ENCODE data around the gene CPEB2.

CPEB2 gene

DNA sequence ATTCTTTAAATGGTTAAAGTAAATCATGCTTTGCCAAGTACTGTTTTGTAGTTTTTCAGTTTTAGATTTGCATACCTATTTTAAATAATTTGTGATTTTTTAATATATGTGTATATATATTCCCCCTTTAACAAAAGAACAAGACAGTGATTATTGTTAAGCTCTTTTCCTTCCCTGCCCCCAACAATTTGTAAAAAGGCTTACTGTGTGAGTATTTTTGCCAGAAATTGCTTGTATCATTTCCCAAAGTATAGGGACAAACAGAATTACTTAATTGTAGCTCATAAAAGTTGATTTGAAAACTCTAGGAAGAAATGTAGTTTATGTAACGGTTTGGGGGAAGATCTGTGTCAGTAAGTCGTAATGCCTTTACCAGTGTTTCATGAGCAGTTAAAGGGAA lies 19.0 kb downstream of the CPEB2 start:
- H3K27ac ChIP-seq: no peak overlapping the region
- TF ChIP-seq, protein P1, sequence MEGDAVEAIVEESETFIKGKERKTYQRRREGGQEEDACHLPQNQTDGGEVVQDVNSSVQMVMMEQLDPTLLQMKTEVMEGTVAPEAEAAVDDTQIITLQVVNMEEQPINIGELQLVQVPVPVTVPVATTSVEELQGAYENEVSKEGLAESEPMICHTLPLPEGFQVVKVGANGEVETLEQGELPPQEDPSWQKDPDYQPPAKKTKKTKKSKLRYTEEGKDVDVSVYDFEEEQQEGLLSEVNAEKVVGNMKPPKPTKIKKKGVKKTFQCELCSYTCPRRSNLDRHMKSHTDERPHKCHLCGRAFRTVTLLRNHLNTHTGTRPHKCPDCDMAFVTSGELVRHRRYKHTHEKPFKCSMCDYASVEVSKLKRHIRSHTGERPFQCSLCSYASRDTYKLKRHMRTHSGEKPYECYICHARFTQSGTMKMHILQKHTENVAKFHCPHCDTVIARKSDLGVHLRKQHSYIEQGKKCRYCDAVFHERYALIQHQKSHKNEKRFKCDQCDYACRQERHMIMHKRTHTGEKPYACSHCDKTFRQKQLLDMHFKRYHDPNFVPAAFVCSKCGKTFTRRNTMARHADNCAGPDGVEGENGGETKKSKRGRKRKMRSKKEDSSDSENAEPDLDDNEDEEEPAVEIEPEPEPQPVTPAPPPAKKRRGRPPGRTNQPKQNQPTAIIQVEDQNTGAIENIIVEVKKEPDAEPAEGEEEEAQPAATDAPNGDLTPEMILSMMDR (conservative IDR thresholded peaks at IDR 0.05): no peak
- no peak for TF ChIP-seq ZFX (IDR thresholded peaks at IDR 0.05)

DNA sequence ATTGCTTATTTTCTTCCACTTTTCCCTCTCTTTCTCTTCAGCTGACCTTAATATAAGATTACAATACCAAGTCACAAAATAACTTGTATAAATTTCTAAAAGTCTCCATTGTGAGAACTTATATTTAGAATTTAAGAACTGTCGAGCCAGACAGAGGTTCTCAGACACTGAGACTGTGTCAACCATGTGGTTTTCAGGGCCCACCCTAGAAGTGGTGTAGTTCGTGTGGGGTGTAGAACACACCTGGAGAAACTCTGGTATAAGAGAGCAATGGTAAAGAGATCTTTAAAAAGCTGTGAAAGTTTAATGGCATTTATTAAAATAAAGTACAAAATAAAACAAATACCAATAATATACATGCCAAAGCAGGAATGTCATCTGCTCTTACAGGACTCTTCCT lies 19.7 kb downstream of the CPEB2 start:
- TF ChIP-seq, protein P1 (conservative IDR thresholded peaks at IDR 0.05): no peak
- TF ChIP-seq ZFX (IDR thresholded peaks at IDR 0.05): no peak
- no peak overlapping the region for H3K27ac ChIP-seq

DNA sequence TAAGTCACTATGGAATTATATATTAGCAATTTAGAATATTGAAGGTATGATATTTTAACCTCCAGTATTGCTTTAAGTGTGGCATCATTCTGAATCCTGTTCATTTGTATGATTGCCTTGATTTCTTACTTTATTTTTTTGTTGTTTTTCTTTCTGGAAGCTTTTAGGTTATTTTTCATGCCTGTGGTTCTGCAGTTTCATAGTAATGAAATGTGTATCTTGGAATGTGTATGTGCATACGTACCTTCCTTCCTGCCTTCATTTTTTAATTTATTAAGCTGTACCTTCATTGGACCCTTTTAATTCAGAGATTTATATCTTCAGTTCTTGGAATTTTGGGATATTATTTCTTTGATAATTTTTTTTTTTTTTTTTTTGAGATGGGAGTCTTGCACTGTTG lies 22.1 kb downstream of the CPEB2 start:
- H3K27ac ChIP-seq: no peak overlapping the region
- TF ChIP-seq, protein P1 (conservative IDR thresholded peaks at IDR 0.05): no peak
- no peak for TF ChIP-seq ZFX (IDR thresholded peaks at IDR 0.05)

DNA sequence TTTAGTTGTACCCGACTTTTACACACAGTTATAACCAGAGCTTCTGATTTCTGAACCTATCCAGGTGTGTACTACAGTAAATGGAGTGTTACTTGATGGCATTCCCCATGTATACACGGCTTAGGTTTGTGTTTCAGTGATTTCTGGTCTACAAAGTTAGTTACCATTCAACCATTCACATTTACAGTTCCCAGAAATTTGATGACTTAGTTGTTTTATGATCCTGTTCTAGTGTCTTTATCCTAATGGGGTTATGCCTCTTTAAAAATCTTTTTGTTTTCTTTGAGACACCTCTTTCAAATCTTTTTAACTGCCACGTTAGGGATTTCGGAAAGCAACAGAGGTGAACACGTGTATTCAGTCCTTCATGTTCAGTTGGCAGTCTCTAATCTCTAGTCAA lies 23.4 kb downstream of the CPEB2 start:
- TF ChIP-seq, protein P1 (conservative IDR thresholded peaks at IDR 0.05): no peak
- TF ChIP-seq ZFX (IDR thresholded peaks at IDR 0.05): no peak
- no peak overlapping the region for H3K27ac ChIP-seq

DNA sequence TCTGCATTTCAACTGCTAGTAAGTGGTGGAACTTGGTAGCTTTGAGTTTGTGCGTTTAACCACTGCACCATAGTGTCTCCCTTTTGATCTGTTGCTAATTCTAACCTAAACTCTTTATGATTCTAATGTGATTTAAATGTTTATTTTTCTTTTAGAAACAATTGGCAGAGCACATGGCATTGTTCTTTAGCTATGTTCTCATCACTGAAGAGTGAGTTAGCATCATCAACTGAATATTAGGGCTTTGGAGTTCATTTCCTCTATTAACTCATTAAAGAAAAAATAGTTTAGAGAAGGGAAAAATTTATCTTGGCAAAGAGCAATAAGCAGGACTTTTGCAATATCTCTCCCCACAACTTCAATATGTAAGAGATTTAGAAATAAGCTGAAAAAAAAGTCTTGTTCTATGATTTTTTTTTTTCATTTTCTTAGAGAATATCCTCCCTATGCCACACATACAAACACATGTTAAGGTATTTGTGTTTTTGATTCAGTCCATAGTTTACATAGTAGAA lies 25.7 kb downstream of the CPEB2 start:
- no peak for TF ChIP-seq ZFX (IDR thresholded peaks at IDR 0.05)
- TF ChIP-seq, protein P1 (conservative IDR thresholded peaks at IDR 0.05): no peak

DNA sequence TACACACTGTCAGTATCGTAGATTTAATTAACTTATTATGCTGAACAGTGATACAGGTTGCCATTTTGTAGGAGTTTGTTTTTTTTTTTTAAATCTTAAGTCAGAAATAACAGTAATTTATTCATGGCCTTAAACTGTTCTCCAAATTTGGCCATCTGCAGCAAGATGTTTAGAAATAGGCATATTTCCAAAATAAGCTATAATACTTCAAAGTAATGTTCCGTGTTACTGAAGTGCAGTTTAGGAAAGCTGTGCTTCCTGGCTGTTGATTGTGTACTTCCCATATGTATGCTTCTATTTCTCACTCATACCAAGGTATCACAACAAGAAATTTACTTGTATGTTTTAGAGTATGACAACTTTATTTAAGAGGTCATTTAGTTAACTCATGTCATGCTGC lies 28.9 kb downstream of the CPEB2 start:
- H3K27ac ChIP-seq: no peak overlapping the region
- TF ChIP-seq, protein P1 (conservative IDR thresholded peaks at IDR 0.05): no peak
- no peak for TF ChIP-seq ZFX (IDR thresholded peaks at IDR 0.05)

More for the DNA sequence above, 25.7 kb downstream of the CPEB2 start:
- no peak overlapping the region for H3K27ac ChIP-seq

DNA sequence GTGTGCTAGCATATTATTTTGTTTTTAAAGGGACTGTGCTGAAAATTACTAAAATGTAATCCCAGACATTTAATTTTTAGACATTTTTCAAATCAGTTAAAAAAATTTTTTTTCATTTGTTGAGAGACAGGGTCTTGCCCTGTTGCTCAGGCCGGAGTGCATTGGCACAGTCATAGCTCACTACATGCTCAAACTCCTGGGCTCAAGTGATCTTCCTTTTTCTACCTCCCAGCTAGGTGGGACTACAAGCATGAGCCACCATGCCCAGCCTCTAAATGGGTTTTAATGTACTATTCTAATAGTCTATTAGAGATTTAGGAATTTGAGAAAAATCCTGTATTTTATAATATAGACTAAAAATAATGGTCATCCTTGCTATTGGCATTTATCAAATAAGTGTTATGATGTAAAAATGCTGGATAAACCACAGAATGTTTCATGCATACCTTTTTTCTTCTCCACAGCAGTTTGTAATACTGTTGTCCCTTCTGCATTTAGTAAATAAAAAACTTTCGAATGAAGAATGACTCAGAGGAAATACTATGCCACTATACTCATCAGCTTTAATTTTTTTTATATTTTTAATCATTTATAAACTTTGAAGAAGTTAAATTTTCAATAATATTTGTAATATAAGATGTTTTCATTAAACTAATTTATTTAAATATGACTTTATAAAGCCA lies 29.9 kb downstream of the CPEB2 start:
- no peak overlapping the region for H3K27ac ChIP-seq
- TF ChIP-seq, protein P1 (conservative IDR thresholded peaks at IDR 0.05): no peak
- TF ChIP-seq ZFX (IDR thresholded peaks at IDR 0.05): no peak

All from C4-2B (cell line).